Stimulated activated naive CD8-positive, alpha-beta T cell treated with anti-CD3 and anti-CD28 coated beads, Interleukin-15, Interleukin-2, amounts not matched to agents 100 U/mL and 50 U/mL, for 24 hours (primary cell): Measurements from ENCODE around the gene ELL3.

Experiments used
- ATAC-seq: fragments of 150-1000 bp; cut with Tn5 transposase; one replicate; pipeline ENCODE4 v1.10.0; 2021
- DNase-seq: peaks from one replicate; pipeline ENCODE4 v3.0.0; 2021

The ELL3 gene

GRCh38 chr15:43723151-43723550 lies 53.6 kb downstream of the ELL3 start:
- DNase-seq: no peak
- no peak for ATAC-seq
